ENCODE results near the gene PTPRE. TPM values are rescaled to one million over a fixed set of nuclear protein-coding genes. Genes with fewer than 3 reads are reported as not detected.
"Not testable (repeated sequence)": the region's sequence is repeated elsewhere in the genome, so short reads cannot be mapped to it uniquely, and the experiment has no call there.

PTPRE gene
- total RNA-seq, 1 donor from 2014 or later = 2.4 TPM

- H3K4me3 Mint-ChIP-seq (ENCODE audit: low read depth) = no peak overlapping the region
- no peaks in the 10 kb centered on the region for H3K4me1 Mint-ChIP-seq (ENCODE audit: low read depth)
- H3K36me3 Mint-ChIP-seq (ENCODE audit: insufficient read depth) = no peaks in the 10 kb centered on the region
These were observed 80.8 kb downstream of the PTPRE start for GRCh38 chr10:127987467-127988380.

GRCh38 chr10:127989481-127990012 is 82.6 kb downstream of the PTPRE start:
- no peak for TF ChIP-seq CTCF (IDR thresholded peaks at IDR 0.05; ENCODE audit: unreplicated experiment)
- Mint-ChIP-seq H3K27me3 (peaks cover 7% of the 10 kb centered on the region), H3K36me3 (ENCODE audit: insufficient read depth) (no peaks in the 10 kb centered on the region), H3K4me1 (ENCODE audit: low read depth) (no peaks in the 10 kb centered on the region), H3K4me3 (ENCODE audit: low read depth) (no peak overlapping the region), H3K9me3 (ENCODE audit: low read depth) (no peaks in the 10 kb centered on the region), H3K27ac (no peak overlapping the region)
- DNase-seq (ENCODE audit: low spot score, unreplicated experiment) = no peak

More at GRCh38 chr10:127987467-127988380, 80.8 kb downstream of the PTPRE start:
- TF ChIP-seq CTCF (IDR thresholded peaks at IDR 0.05; ENCODE audit: unreplicated experiment) = no peak
- no peaks in the 10 kb centered on the region for H3K27me3 Mint-ChIP-seq
- no peaks in the 10 kb centered on the region for H3K9me3 Mint-ChIP-seq (ENCODE audit: low read depth)
- H3K27ac Mint-ChIP-seq = no peak overlapping the region
- DNase-seq (ENCODE audit: low spot score, unreplicated experiment) = no peak

- H3K9me3 Mint-ChIP-seq (ENCODE audit: low read depth); H3K36me3 Mint-ChIP-seq (ENCODE audit: insufficient read depth); H3K27me3 Mint-ChIP-seq; H3K4me3 Mint-ChIP-seq (ENCODE audit: low read depth); DNase-seq (ENCODE audit: low spot score, unreplicated experiment); H3K27ac Mint-ChIP-seq; H3K4me1 Mint-ChIP-seq (ENCODE audit: low read depth): not testable (repeated sequence)
These were observed 83.4 kb downstream of the PTPRE start for GRCh38 chr10:127990132-127990788.

GRCh38 chr10:127990846-127991542 is 84.1 kb downstream of the PTPRE start:
- no peaks in the 10 kb centered on the region for H3K9me3 Mint-ChIP-seq (ENCODE audit: low read depth)
- H3K4me3 Mint-ChIP-seq (ENCODE audit: low read depth) = no peak overlapping the region
- TF ChIP-seq CTCF (IDR thresholded peaks at IDR 0.05; ENCODE audit: unreplicated experiment) = no peak
- no peaks in the 10 kb centered on the region for H3K4me1 Mint-ChIP-seq (ENCODE audit: low read depth)
- peaks cover 9% of the 10 kb centered on the region for H3K27me3 Mint-ChIP-seq
- no peaks in the 10 kb centered on the region for H3K36me3 Mint-ChIP-seq (ENCODE audit: insufficient read depth)
- no peak overlapping the region for H3K27ac Mint-ChIP-seq
- no peak for DNase-seq (ENCODE audit: low spot score, unreplicated experiment)

GRCh38 chr10:127991543-127992255 is 84.8 kb downstream of the PTPRE start:
- H3K9me3 Mint-ChIP-seq (ENCODE audit: low read depth) = no peaks in the 10 kb centered on the region
- no peak for DNase-seq (ENCODE audit: low spot score, unreplicated experiment)
- H3K4me3 Mint-ChIP-seq (ENCODE audit: low read depth) = no peak overlapping the region
- H3K36me3 Mint-ChIP-seq (ENCODE audit: insufficient read depth) = no peaks in the 10 kb centered on the region
- H3K27me3 Mint-ChIP-seq = peaks cover 11% of the 10 kb centered on the region
- TF ChIP-seq CTCF (IDR thresholded peaks at IDR 0.05; ENCODE audit: unreplicated experiment) = no peak
- H3K27ac Mint-ChIP-seq = no peak overlapping the region
- no peaks in the 10 kb centered on the region for H3K4me1 Mint-ChIP-seq (ENCODE audit: low read depth)

Data from progenitor cell of endocrine pancreas (in vitro differentiated cells).